Measurements from ENCODE around the gene TMEM9. TPM values are rescaled to one million over a fixed set of nuclear protein-coding genes. Genes with fewer than 3 reads are reported as not detected.

The TMEM9 gene
- total and polyA plus RNA-seq, 2 donors (not counting 3 experiments of a cell fraction or from before 2014, with no cell fraction given), result 39.3 to 96.1 TPM

GRCh38 chr1:201140941-201141260 is 13.4 kb downstream of the TMEM9 start:
- no peak for TF ChIP-seq POLR2A (IDR thresholded peaks at IDR 0.05; ENCODE audit: low read depth, low read length)
- TF ChIP-seq MAX (IDR thresholded peaks at IDR 0.05; ENCODE audit: insufficient read depth, insufficient read length), result no peak
- no peak for TF ChIP-seq FOS (IDR thresholded peaks at IDR 0.05; ENCODE audit: borderline replicate concordance, insufficient read depth, low read length)
- no peak for TF ChIP-seq POLR2AphosphoS5 (IDR thresholded peaks at IDR 0.05; ENCODE audit: insufficient read depth, low read depth, low read length)
- no peak for TF ChIP-seq EZH2 (IDR thresholded peaks at IDR 0.05; ENCODE audit: borderline replicate concordance, low read depth, low read length, severe bottlenecking)
- no peak for TF ChIP-seq MYC (IDR thresholded peaks at IDR 0.05; ENCODE audit: low read depth, low read length)
- no peak for TF ChIP-seq CTCF (IDR thresholded peaks at IDR 0.05; ENCODE audit: extremely low read depth in 1 of 2, insufficient read depth in 1 of 2, low read depth in 1 of 2, low read length in 2 of 2)
- no peak for TF ChIP-seq JUN (IDR thresholded peaks at IDR 0.05; ENCODE audit: borderline replicate concordance, insufficient read depth, insufficient read length, low read depth)
- TF ChIP-seq GATA2 (IDR thresholded peaks at IDR 0.05; ENCODE audit: insufficient read depth, insufficient read length, low read depth, low read length), result no peak
- H3K36me3 ChIP-seq (ENCODE audit: control insufficient read depth in 2 of 2, extremely low read depth in 1 of 2, insufficient read depth in 2 of 2, low read length in 2 of 2), result peaks cover 0 to 46% of the 10 kb centered on the region in 2 experiments
- CTCF ChIA-PET, result interaction anchor here (1.9 kb wide), 1 partner anchor 22 kb away, joined by 6 read pairs; no protein-coding TSS in a partner anchor
- no peak overlapping the region for H3K9ac ChIP-seq (replicated peaks; ENCODE audit: extremely low read depth, insufficient read depth, low read length)
- H2AFZ ChIP-seq (ENCODE audit: low read depth, low read length), result no peak overlapping the region
- intact Hi-C loops (cut with micrococcal nuclease), result no loop called here
- FAIRE-seq, result no peak
- H4K20me1 ChIP-seq (replicated peaks; ENCODE audit: control insufficient read depth, extremely low read depth, insufficient read depth, low read length), result no peaks in the 10 kb centered on the region
- POLR2A ChIA-PET, result no interaction called here
- H3K27me3 ChIP-seq (ENCODE audit: control insufficient read depth in 2 of 2, insufficient read depth in 2 of 2, low read length in 2 of 2), result no peaks in the 10 kb centered on the region
- H3K4me3 ChIP-seq (replicated peaks in 1 of 3; ENCODE audit: insufficient read depth in 1 of 3, low read depth in 1 of 3, low read length in 3 of 3), result no peak overlapping the region
- no peak for DNase-seq (ENCODE audit: low read depth, low spot score)
- dilution Hi-C loops (cut with MboI; ENCODE audit: extremely low pct_ligation_motif_present, low sequenced_read_pairs), result no loop called here
- no peaks in the 10 kb centered on the region for H3K9me3 ChIP-seq (replicated peaks; ENCODE audit: control insufficient read depth, insufficient read depth, low read length)
- BruUV-seq (replicated peaks), result no TSS peak
- no peak overlapping the region for H3K27ac ChIP-seq (ENCODE audit: insufficient read depth, low read depth, low read length)
- no peaks in the 10 kb centered on the region for H3K79me2 ChIP-seq (ENCODE audit: control insufficient read depth, insufficient read depth, low read length)
- H3K9me1 ChIP-seq (replicated peaks; ENCODE audit: control insufficient read depth, extremely low read depth, insufficient read depth, low read length), result no peaks in the 10 kb centered on the region
- no peak overlapping the region for H3K4me2 ChIP-seq (ENCODE audit: insufficient read depth, low read length)
- H3K4me1 ChIP-seq (ENCODE audit: control insufficient read depth, extremely low read depth, insufficient read depth, low read length), result no peaks in the 10 kb centered on the region
